Heart right ventricle (tissue), 16 donors: ENCODE measurements around the gene TMEM72. TPM values are rescaled to one million over a fixed set of nuclear protein-coding genes. Genes with fewer than 3 reads are reported as not detected.

ENCODE experiments used
- ATAC-seq, 8 donors: fragments of 200-7000 bp; cut with Tn5 transposase; one replicate each; pipeline ENCODE4 v1.9.1; 2020; ENCODE audit warnings: mild to moderate bottlenecking in 8 of 8, moderate library complexity in 8 of 8, moderate number of reproducible peaks in 1 of 8
- DNase-seq, 2 donors: peaks; one replicate each; pipeline ENCODE4 v3.0.0-alpha.2; 2020
- H3K27ac ChIP-seq, 10 donors: fragments of 200-600 bp; sonication (generic) in 2 of 10; one replicate each; pipeline versions ENCODE4 v1.5.0 to v1.8.0; 2020 to 2022; ENCODE audit warnings: mild to moderate bottlenecking in 3 of 10
- H3K27me3 ChIP-seq, 7 donors: fragments of 200-600 bp; one replicate each; pipeline ENCODE4 v1.8.0; 2021 to 2022; ENCODE audit warnings: mild to moderate bottlenecking in 2 of 7
- H3K36me3 ChIP-seq, 9 donors: fragments of 200-600 bp; sonication (generic) in 1 of 9; one replicate each; pipeline versions ENCODE4 v1.5.0 to v1.8.0; 2020 to 2022; ENCODE audit warnings: mild to moderate bottlenecking in 2 of 9
- H3K4me1 ChIP-seq, 9 donors: fragments of 200-600 bp; sonication (generic) in 1 of 9; one replicate each; pipeline versions ENCODE4 v1.5.0 to v1.8.0; 2020 to 2022; ENCODE audit warnings: mild to moderate bottlenecking in 4 of 9
- H3K4me3 ChIP-seq, 10 donors: fragments of 200-600 bp; sonication (generic) in 2 of 10; one replicate each; pipeline versions ENCODE4 v1.5.0 to v1.8.0; 2020 to 2022; ENCODE audit warnings: mild to moderate bottlenecking in 7 of 10, moderate library complexity in 2 of 10
- H3K9me3 ChIP-seq, 11 donors: fragments of 200-600 bp in 10 of 11; sonication (generic) in 2 of 11; one replicate each; pipeline versions ENCODE4 v1.5.0 to v1.8.0; 2013 to 2022; ENCODE audit warnings: mild to moderate bottlenecking in 2 of 11, control low read depth in 1 of 11, moderate library complexity in 1 of 11
- CTCF ChIP-seq, 9 donors: fragments of 200-600 bp; sonication (generic) in 2 of 9; IDR thresholded peaks; one replicate each; pipeline versions ENCODE4 v1.5.0 to v1.8.0; 2021 to 2022; ENCODE audit warnings: antibody characterized with exemption in 9 of 9, mild to moderate bottlenecking in 5 of 9, moderate library complexity in 1 of 9
- WGBS, 2 donors: extraction: QIAGEN DNeasy Blood & Tissue Kit; methylation state at CpG; one replicate each; pipeline ENCODE4 v1.1.7; 2013; ENCODE audit warnings: inconsistent platforms in 1 of 2; 5-methylcytosine and 5-hydroxymethylcytosine counted together
- intact Hi-C, 10 donors: fragments of 100-400 bp; cut with DNase I; formaldehyde crosslinking; loops; one replicate each; pipeline versions ENCODE4 v1.11.1 to v1.14.2; 2022
- polyA plus RNA-seq, 2 donors: library from polyadenylated mRNA; stranded (reverse); fragments of 200-250 nt; gene quantifications; one replicate each; pipeline ENCODE4 v1.2.3, GENCODE V29; 2013
- total RNA-seq, 10 donors: library from RNA; stranded (reverse); fragmentation: NEBNext Ultra II Directional in 3 of 10; extraction: Animal tissue kit (Norgen Biotek cat#: 25700) in 3 of 10; gene quantifications; one replicate each; pipeline versions ENCODE4 v1.2.1 to v1.2.4, GENCODE V29; 2021 to 2023
- donor health status: Arrhythmogenic right ventricular cardiomyopathy.
- donor health status: ischemic (EF 13 %, LVEDD 7.1; RV severe dilation, severe dysfunction).
- donor health status: healthy with polysubstance abuse.
- donor health status: DM: no; HTN: yes; CAD: no.
- donor health status: DM: no; HTN: no; CAD: no.
- donor health status: ischemic (EF 25% LVEDD 6.9; RV normal size, moderate dysfunction).
- donor health status: ischemic (EF 25% LVEDD 5.7; RV mildly dilated, moderate dysfunction).
- donor health status: healthy.
- donor health status: DM: yes; HTN: yes; CAD: no.
- donor health status: Ischemic cardiomyopathy.
- donor health status: ischemic (EF 35%, LVEDD 5.7; RV mildly dilated, moderate dysfunction).
- donor health status: nonischemic (EF 11% LVEDD 7.7; RV severe dilation, severe dysfunction).
- donor health status: DM: yes; HTN: yes; CAD: no.
- donor health status: PGD.
- donor health status: ischemic (EF 29% LVEDD 5.4; RV normal size, mild dysfunction).
- donor health status: nonischemic (EF 23%, LVEDD 6.1; RV moderate dilation, normal function).

The TMEM72 gene
- total and polyA plus RNA-seq, 12 donors: 0.17 to 0.22 TPM; not detected in 10

DNA sequence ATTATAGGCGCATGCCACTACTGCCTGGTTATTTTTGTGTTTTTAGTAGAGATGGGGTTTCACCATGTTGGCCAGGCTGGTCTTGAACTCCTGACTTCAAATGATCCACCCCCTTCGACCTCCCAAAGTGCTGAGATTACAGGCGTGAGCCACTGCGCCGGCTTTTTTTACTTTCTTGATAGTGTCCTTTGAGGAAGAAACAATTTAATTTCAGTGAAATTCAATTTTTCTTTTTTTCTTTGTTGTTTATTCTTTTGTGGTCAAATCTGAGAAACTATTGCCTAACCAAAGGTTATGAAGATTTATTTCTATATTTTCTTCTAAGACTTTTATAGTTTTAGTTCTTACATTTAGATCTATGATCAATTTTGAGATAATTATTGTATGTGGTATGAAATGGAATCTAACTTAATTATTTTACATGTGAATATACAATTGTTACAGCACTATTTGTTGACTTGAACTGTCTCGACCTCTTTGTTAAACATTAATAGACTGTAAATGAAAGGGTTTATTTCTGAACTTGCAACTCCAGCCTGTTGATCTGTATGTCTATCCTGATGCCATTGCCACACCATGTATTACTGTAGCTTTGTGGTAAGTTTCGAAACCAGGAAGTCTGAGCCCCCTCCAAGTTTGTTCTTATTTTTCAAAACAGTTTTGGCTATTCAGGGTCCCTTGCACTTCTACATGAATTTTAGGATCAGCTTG, 28.7 kb downstream of the TMEM72 start:
- H3K9me3 ChIP-seq: peaks cover 0 to 11% (median 5%) of the 10 kb centered on the region in 11 donors
- WGBS, 2 donors: 91 to 96% methylated on average over 7 of the region's 7 CpGs
- no peak for DNase-seq
- no peaks in the 10 kb centered on the region for H3K27me3 ChIP-seq
- H3K4me3 ChIP-seq: no peak overlapping the region
- no peak for ATAC-seq
- H3K36me3 ChIP-seq: no peaks in the 10 kb centered on the region
- H3K27ac ChIP-seq: peak overlapping the region in 1 of 10 donors; percentile 75
- TF ChIP-seq CTCF (IDR thresholded peaks at IDR 0.05): no peak
- H3K4me1 ChIP-seq: peaks cover 9 to 50% (median 17%) of the 10 kb centered on the region in 9 donors
- intact Hi-C loops: loop anchor here in 2 of 10 donors (5.0 to 10.0 kb wide), 4 partner anchors 32 to 295 kb away; partner anchors contain the start of gene ZNF22 (in 1 of the 2)

DNA sequence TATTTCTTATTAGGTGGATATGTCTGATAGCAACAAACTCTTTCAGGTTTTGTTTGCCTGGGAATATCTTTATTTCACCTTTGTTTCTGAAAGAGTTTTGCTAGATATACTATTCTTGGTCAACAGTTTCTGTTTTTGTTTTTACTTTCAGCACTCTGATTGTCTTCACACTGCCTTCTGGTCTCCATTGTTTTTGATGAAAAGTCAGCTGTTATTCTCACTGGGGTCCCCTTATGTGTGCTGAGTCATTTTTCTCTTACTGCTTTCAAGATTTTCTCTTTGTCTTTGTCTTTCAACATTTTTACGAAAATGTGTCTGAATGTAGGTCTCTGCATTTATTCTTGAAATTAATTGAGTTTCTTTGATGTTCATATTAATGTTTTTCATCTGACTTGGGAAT, 33.2 kb downstream of the TMEM72 start:
- Histone ChIP-seq H3K27ac (no peak overlapping the region), H3K36me3 (no peaks in the 10 kb centered on the region), H3K9me3 (peaks cover 0 to 11% (median 5%) of the 10 kb centered on the region in 11 donors), H3K4me1 (peaks cover 6 to 50% (median 32%) of the 10 kb centered on the region in 9 donors), H3K27me3 (no peaks in the 10 kb centered on the region), H3K4me3 (no peak overlapping the region)
- DNase-seq: no peak
- intact Hi-C loops: no loop called here
- 43 to 92% methylated on average over 1 of the region's 1 CpG for WGBS, 2 donors
- no peak for TF ChIP-seq CTCF (IDR thresholded peaks at IDR 0.05)
- no peak for ATAC-seq

DNA sequence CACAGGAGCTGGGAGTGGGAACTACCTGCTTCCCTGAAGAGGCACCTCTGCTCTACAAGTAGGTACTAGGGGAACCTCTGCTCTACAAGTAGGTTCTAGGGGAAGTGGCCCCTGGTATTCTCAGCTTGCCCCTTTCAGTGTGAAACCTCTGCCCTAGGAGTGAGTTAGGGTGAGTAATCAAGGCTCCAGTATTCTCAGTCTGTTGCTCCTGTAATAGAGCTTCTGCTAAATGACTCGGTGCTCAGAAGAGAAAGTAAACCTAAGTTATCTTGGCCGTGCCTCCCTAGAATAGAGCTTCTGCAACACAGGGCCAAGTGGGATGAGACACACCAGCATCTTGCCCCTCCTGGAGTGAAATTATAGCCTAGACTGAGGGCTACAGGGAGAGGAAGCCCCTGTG, 35.1 kb downstream of the TMEM72 start:
- Histone ChIP-seq H3K27ac (peak overlapping the region in 5 of 10 donors; percentile 17 to 62 (median 34)), H3K4me3 (no peak overlapping the region), H3K9me3 (peaks cover 0 to 11% (median 5%) of the 10 kb centered on the region in 11 donors), H3K36me3 (no peaks in the 10 kb centered on the region), H3K4me1 (peaks cover 9 to 59% (median 43%) of the 10 kb centered on the region in 9 donors), H3K27me3 (no peaks in the 10 kb centered on the region)
- no peak for DNase-seq
- no peak for TF ChIP-seq CTCF (IDR thresholded peaks at IDR 0.05)
- peak in 1 of 8 donors; percentile 47 for ATAC-seq
- WGBS, 2 donors: 33 to 38% methylated on average over 2 of the region's 2 CpGs
- intact Hi-C loops: no loop called here

DNA sequence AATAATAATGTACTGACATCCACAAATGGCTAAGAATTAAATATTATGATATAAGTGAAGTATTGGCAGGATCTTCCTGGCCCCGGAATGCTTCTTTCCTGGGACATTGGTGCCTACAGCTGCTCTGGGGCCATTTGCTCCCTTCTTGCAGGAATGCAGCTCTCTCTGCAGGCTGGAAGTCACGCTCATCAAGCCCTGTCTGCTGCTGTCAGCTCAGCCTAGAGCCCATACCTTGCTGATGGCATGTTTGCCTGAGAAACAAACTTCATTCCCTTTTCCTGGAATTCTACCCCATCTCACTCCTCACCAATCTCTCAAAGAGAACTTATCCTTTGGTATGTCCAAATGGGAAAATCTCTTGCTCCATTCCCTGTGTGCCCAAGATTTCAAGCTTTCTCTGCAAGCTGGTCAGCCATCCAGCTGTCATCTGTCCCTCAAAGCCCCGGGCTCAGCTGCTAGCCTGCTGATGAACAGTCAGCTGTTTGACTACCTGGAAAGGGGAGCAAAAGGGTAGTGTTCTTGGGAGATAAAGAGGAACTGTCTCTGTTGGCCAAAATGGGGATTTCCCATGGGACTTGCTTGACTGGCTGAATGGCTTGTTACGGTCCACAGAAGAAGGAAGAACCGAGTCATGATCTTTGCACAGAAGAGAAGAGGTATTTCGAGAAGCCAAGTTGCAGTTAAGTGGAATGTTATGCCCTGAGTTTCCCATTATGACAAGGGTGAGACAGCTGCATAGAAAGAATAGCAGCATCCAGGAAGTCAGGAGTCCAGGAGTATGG, 36.4 kb downstream of the TMEM72 start:
- no peaks in the 10 kb centered on the region for H3K27me3 ChIP-seq
- H3K4me1 ChIP-seq: peaks cover 9 to 66% (median 51%) of the 10 kb centered on the region in 9 donors
- peak overlapping the region in 2 of 10 donors; percentile 50 to 62 for H3K27ac ChIP-seq
- intact Hi-C loops: no loop called here
- DNase-seq (no peak), ATAC-seq (peak in 3 of 8 donors; percentile 10 to 23 (median 20))
- no peak for TF ChIP-seq CTCF (IDR thresholded peaks at IDR 0.05)
- H3K36me3 ChIP-seq: no peaks in the 10 kb centered on the region
- H3K4me3 ChIP-seq: no peak overlapping the region
- WGBS, 2 donors: 79 to 87% methylated on average over 6 of the region's 6 CpGs
- H3K9me3 ChIP-seq: peaks cover 0 to 11% (median 5%) of the 10 kb centered on the region in 11 donors
